ENCODE measurements around the gene KCNH1. TPM values are rescaled to one million over a fixed set of nuclear protein-coding genes. Genes with fewer than 3 reads are reported as not detected.

KCNH1 gene
- total RNA-seq, 2 donors from 2014 or later = 0.27 to 0.70 TPM

Other genes with a start within 250 kb of the KCNH1 start
- gene RCOR3, start 125.2 kb upstream of the KCNH1 start, total RNA-seq = 10 to 100 TPM; 40.6 to 45.6 TPM
- gene TRAF5, start 192.7 kb upstream of the KCNH1 start, total RNA-seq = 10 to 100 TPM; 15.0 to 16.2 TPM